Cardiac fibroblast (primary cell): ENCODE measurements around the gene PRLR.

Source experiments
- DNase-seq, 2 donors: peaks; one replicate each; pipeline versions ENCODE4 v3.0.0 to v3.0.0-alpha.2; 2010; ENCODE audit warnings: low read depth in 2 of 2
- H3K4me3 ChIP-seq, 2 donors: replicated peaks in 1 of 2; 1 replicate in 1 of 2; 2 replicates in 1 of 2; pipeline ENCODE4 v1.5.1; 2011; ENCODE audit warnings: low read depth in 2 of 2, low read length in 2 of 2, mild to moderate bottlenecking in 2 of 2, moderate library complexity in 1 of 2
- CTCF ChIP-seq: IDR thresholded peaks from one replicate; pipeline ENCODE4 v1.5.1; 2011; ENCODE audit warnings: low read depth, mild to moderate bottlenecking, low read length, inconsistent platforms

The PRLR gene

DNA sequence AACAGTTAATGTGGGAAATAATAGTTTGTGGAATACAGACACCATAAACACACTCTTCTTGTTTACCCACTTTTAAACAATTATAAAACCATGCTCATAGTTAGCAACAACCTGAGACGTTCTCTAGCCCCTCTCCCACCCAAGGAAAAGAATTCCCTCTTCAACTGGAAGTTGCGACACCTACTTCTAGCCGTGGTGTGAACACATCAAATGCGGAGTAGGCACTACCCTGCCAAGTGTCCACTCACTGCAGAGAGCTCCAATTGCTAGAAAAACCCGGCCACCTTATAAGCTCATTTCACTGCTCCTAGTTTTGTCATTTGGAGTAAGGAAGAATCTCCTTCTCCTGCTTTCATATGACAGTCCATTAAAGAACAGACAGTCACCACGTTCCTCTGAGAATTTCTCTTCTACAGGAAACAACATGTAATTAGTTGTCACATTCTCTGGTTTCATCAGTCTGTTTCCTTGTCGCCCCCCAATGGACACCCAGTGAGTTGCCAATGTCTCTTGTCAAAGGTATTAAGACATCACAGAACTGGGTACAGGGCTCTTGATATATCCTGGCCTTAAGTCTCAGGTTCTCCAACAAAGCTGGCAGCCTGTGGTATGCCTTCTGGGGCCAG is 47.3 kb downstream of the PRLR start:
- peak; percentile 64 to 79 for DNase-seq
- H3K4me3 ChIP-seq: no peak overlapping the region
- TF ChIP-seq CTCF: peak; percentile 77

- H3K4me3 ChIP-seq: no peak overlapping the region
- DNase-seq: no peak
- TF ChIP-seq CTCF: no peak
Observed at GRCh38 chr5:35182486-35182885, 47.8 kb downstream of the PRLR start.

- no peak for TF ChIP-seq CTCF
- DNase-seq: no peak
Observed at GRCh38 chr5:35180046-35180445, 50.2 kb downstream of the PRLR start.

GRCh38 chr5:35177783-35178182 is 52.5 kb downstream of the PRLR start:
- no peak for DNase-seq
- no peak overlapping the region for H3K4me3 ChIP-seq
- no peak for TF ChIP-seq CTCF

More at GRCh38 chr5:35180046-35180445, 50.2 kb downstream of the PRLR start:
- H3K4me3 ChIP-seq: no peak overlapping the region

- no peak overlapping the region for H3K4me3 ChIP-seq
- no peak for TF ChIP-seq CTCF
Observed at GRCh38 chr5:35172533-35172932, 57.8 kb downstream of the PRLR start.

GRCh38 chr5:35171991-35172390 is 58.3 kb downstream of the PRLR start:
- no peak for DNase-seq
- TF ChIP-seq CTCF: no peak
- H3K4me3 ChIP-seq: no peak overlapping the region

More at GRCh38 chr5:35172533-35172932, 57.8 kb downstream of the PRLR start:
- no peak for DNase-seq

DNA sequence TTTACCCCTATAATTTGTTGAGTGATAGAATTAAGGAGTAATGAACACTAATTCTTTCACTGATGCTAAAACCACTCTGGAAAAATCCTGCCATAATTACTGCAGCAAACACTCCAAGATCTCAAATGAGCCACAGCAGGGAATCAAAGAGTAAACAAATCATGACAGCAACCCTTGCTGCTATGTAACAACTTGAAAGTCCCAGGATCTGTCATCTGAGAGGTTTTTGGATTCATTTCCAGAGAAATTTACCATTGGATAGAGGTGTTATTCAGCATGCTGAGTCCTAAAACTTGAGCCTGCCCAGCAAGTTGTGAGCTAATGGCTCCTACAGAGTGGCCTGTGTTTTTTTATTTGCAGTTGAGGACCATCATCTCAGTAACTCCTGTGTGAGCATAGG is 59.2 kb downstream of the PRLR start:
- H3K4me3 ChIP-seq: no peak overlapping the region
- DNase-seq: no peak
- no peak for TF ChIP-seq CTCF
